H9 (cell line): Measurements from ENCODE around the gene TBC1D9. TPM values are rescaled to one million over a fixed set of nuclear protein-coding genes. Genes with fewer than 3 reads are reported as not detected.

Source experiments
- DNase-seq: peaks from one replicate; pipeline ENCODE4 v3.0.0-alpha.2; 2017
- H2AFZ ChIP-seq: one replicate; pipeline ENCODE4 v1.6.1; 2013; ENCODE audit warnings: mild to moderate bottlenecking, low read length, control low read depth, moderate library complexity
- H2AK5ac ChIP-seq: 2 replicates; pipeline ENCODE4 v1.6.1; 2013; ENCODE audit warnings: low read length, control low read depth, mixed read lengths; ENCODE audit not compliant: insufficient read length
- H2BK120ac ChIP-seq: one replicate; pipeline ENCODE4 v1.6.1; 2013; ENCODE audit warnings: low read depth, mild to moderate bottlenecking, low read length, control low read depth, inconsistent platforms; ENCODE audit not compliant: poor library complexity, severe bottlenecking
- H2BK12ac ChIP-seq: 2 replicates; pipeline ENCODE4 v1.6.1; 2013; ENCODE audit warnings: low read length, control low read depth, mixed read lengths, low read depth; ENCODE audit not compliant: insufficient read length
- H2BK15ac ChIP-seq: 2 replicates; pipeline ENCODE4 v1.6.1; 2013; ENCODE audit warnings: low read depth, low read length, control low read depth
- H2BK20ac ChIP-seq: one replicate; pipeline ENCODE4 v1.6.1; 2013; ENCODE audit warnings: low read depth, mild to moderate bottlenecking, low read length, control low read depth, inconsistent platforms; ENCODE audit not compliant: poor library complexity, severe bottlenecking
- H2BK5ac ChIP-seq: 2 replicates; pipeline ENCODE4 v1.6.1; 2013; ENCODE audit warnings: low read length, control low read depth, mixed read lengths; ENCODE audit not compliant: insufficient read length
- H3K14ac ChIP-seq: 2 replicates; pipeline ENCODE4 v1.6.1; 2013; ENCODE audit warnings: low read length, control low read depth; ENCODE audit not compliant: insufficient read depth
- H3K18ac ChIP-seq: 2 replicates; pipeline ENCODE4 v1.6.1; 2013; ENCODE audit warnings: low read depth, mild to moderate bottlenecking, mixed read lengths, low read length, control low read depth; ENCODE audit not compliant: insufficient read length
- H3K23ac ChIP-seq: 2 replicates; pipeline ENCODE4 v1.6.1; 2013; ENCODE audit warnings: low read length, control low read depth, mixed read lengths, low read depth; ENCODE audit not compliant: insufficient read length
- H3K23me2 ChIP-seq: 2 replicates; pipeline ENCODE4 v1.6.1; 2013; ENCODE audit warnings: low read depth, mild to moderate bottlenecking, mixed read lengths, low read length, control low read depth; ENCODE audit not compliant: insufficient read length, poor library complexity, severe bottlenecking
- H3K27ac ChIP-seq: 2 replicates; pipeline ENCODE4 v1.5.1; 2013; ENCODE audit warnings: low read length, control low read depth, mixed read lengths, low read depth; ENCODE audit not compliant: insufficient read length
- H3K27me3 ChIP-seq: 2 replicates; pipeline ENCODE4 v1.6.1; 2013; ENCODE audit warnings: low read length, control low read depth, inconsistent platforms; ENCODE audit not compliant: insufficient read depth
- H3K4ac ChIP-seq: 2 replicates; pipeline ENCODE4 v1.6.1; 2013; ENCODE audit warnings: low read depth, mild to moderate bottlenecking, control low read depth, inconsistent platforms, low read length, moderate library complexity
- H3K4me1 ChIP-seq: 2 replicates; pipeline ENCODE4 v1.6.1; 2013; ENCODE audit warnings: low read length, control low read depth, inconsistent platforms; ENCODE audit not compliant: insufficient read depth
- H3K4me2 ChIP-seq: 2 replicates; pipeline ENCODE4 v1.6.1; 2013; ENCODE audit warnings: low read length, control low read depth, mixed read lengths; ENCODE audit not compliant: insufficient read length, insufficient read depth
- H3K56ac ChIP-seq: 2 replicates; pipeline ENCODE4 v1.6.1; 2013; ENCODE audit warnings: low read depth, mild to moderate bottlenecking, mixed read lengths, low read length, control low read depth; ENCODE audit not compliant: insufficient read length
- H3K79me1 ChIP-seq: 2 replicates; pipeline ENCODE4 v1.6.1; 2013; ENCODE audit warnings: low read depth, mild to moderate bottlenecking, moderate library complexity, low read length, control low read depth, inconsistent platforms; ENCODE audit not compliant: insufficient read depth, poor library complexity, severe bottlenecking
- H3K79me2 ChIP-seq: 2 replicates; pipeline ENCODE4 v1.6.1; 2013; ENCODE audit warnings: low read length, control low read depth, inconsistent platforms; ENCODE audit not compliant: insufficient read depth
- H3K9ac ChIP-seq: 2 replicates; pipeline ENCODE4 v1.6.1; 2013; ENCODE audit warnings: low read length, control low read depth, mixed read lengths; ENCODE audit not compliant: insufficient read length; ENCODE audit errors: extremely low read depth
- H3K9me3 ChIP-seq: one replicate; pipeline ENCODE4 v1.6.1; 2013; ENCODE audit warnings: low read depth, low read length, inconsistent platforms; ENCODE audit not compliant: control insufficient read depth
- H3T11ph ChIP-seq: one replicate; pipeline ENCODE4 v1.6.1; 2013; ENCODE audit warnings: mild to moderate bottlenecking, low read length, control low read depth, inconsistent platforms
- H4K20me1 ChIP-seq: one replicate; pipeline ENCODE4 v1.6.1; 2013; ENCODE audit not compliant: control insufficient read depth, insufficient read length, insufficient read depth
- H4K5ac ChIP-seq: 2 replicates; pipeline ENCODE4 v1.6.1; 2013; ENCODE audit warnings: low read depth, mild to moderate bottlenecking, mixed read lengths, low read length, control low read depth; ENCODE audit not compliant: insufficient read length
- H4K8ac ChIP-seq: replicated peaks from 2 replicates; pipeline ENCODE4 v1.6.1; 2013; ENCODE audit warnings: low read length, control low read depth, mixed read lengths, low read depth; ENCODE audit not compliant: insufficient read length
- H4K91ac ChIP-seq: 2 replicates; pipeline ENCODE4 v1.6.1; 2013; ENCODE audit warnings: low read depth, mild to moderate bottlenecking, moderate library complexity, mixed read lengths, low read length, control low read depth; ENCODE audit not compliant: insufficient read length
- H3K27ac Mint-ChIP-seq, 3 experiments: 2 replicates in 2 of 3; 3 replicates in 1 of 3; pipeline ENCODE4 v1.8.0; 2020 to 2021; ENCODE audit warnings: mixed read lengths in 3 of 3, mild to moderate bottlenecking in 1 of 3, moderate library complexity in 1 of 3
- H3K27me3 Mint-ChIP-seq: 2 replicates; pipeline ENCODE4 v1.8.0; 2021; ENCODE audit warnings: low read depth, mild to moderate bottlenecking, moderate library complexity, mixed read lengths
- H3K36me3 Mint-ChIP-seq, 3 experiments: 2 replicates in 2 of 3; 3 replicates in 1 of 3; pipeline ENCODE4 v1.8.0; 2020 to 2021; ENCODE audit warnings: low read depth in 3 of 3, mixed read lengths in 3 of 3; ENCODE audit not compliant: insufficient read depth in 1 of 3
- H3K4me1 Mint-ChIP-seq, 2 experiments: 2 replicates each; pipeline ENCODE4 v1.8.0; 2020; ENCODE audit warnings: mixed read lengths in 2 of 2
- H3K4me3 Mint-ChIP-seq, 2 experiments: 2 replicates in 1 of 2; 3 replicates in 1 of 2; pipeline ENCODE4 v1.8.0; 2020 to 2021; ENCODE audit warnings: mild to moderate bottlenecking in 2 of 2, mixed read lengths in 2 of 2, moderate library complexity in 1 of 2
- H3K9me3 Mint-ChIP-seq, 2 experiments: 2 replicates in 1 of 2; 3 replicates in 1 of 2; pipeline ENCODE4 v1.8.0; 2020; ENCODE audit warnings: mild to moderate bottlenecking in 2 of 2, mixed read lengths in 2 of 2, moderate library complexity in 1 of 2
- WGBS: extraction: QIAGEN DNeasy Blood & Tissue Kit; methylation state at CpG from one replicate; pipeline ENCODE4 v1.1.7; 2013; ENCODE audit warnings: missing lambda C conversion rate, low lambda C conversion rate, mixed read lengths; ENCODE audit not compliant: insufficient read length; ENCODE audit errors: extremely low coverage; 5-methylcytosine and 5-hydroxymethylcytosine counted together
- total RNA-seq: library from RNA; stranded (reverse); gene quantifications from 2 replicates; pipeline ENCODE4 v1.2.1, GENCODE V29; 2021
- TF ChIP-seq, protein P1 (sequence below): fragments of 200-600 bp; sonication (generic); conservative IDR thresholded peaks from 3 replicates; pipeline ENCODE4 v1.8.0; 2021; ENCODE audit warnings: antibody characterized with exemption, mild to moderate bottlenecking

TBC1D9 gene
- total RNA-seq, 1 experiment from 2014 or later, result 0.63 TPM

DNA sequence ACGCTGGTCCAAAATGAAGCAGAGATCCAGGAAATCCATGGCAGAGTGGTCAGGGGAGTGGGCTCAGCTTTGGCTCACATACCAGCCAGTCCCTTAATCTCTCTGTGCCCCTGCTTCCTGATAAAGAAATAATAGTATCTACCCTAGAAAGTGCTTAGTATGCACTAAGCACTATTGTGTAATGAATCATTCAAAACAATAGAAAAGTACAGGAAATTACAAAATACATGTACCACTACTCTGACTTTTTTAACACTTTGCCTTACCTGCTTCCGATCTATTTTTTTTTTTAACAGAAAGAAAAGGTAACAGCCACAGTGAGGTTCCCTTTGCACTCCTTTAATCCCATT, 49.9 kb downstream of the TBC1D9 start:
- H4K8ac ChIP-seq, result no peak overlapping the region
- H4K20me1 ChIP-seq, result no peaks in the 10 kb centered on the region
- no peak overlapping the region for H2AK5ac ChIP-seq
- TF ChIP-seq, protein P1, sequence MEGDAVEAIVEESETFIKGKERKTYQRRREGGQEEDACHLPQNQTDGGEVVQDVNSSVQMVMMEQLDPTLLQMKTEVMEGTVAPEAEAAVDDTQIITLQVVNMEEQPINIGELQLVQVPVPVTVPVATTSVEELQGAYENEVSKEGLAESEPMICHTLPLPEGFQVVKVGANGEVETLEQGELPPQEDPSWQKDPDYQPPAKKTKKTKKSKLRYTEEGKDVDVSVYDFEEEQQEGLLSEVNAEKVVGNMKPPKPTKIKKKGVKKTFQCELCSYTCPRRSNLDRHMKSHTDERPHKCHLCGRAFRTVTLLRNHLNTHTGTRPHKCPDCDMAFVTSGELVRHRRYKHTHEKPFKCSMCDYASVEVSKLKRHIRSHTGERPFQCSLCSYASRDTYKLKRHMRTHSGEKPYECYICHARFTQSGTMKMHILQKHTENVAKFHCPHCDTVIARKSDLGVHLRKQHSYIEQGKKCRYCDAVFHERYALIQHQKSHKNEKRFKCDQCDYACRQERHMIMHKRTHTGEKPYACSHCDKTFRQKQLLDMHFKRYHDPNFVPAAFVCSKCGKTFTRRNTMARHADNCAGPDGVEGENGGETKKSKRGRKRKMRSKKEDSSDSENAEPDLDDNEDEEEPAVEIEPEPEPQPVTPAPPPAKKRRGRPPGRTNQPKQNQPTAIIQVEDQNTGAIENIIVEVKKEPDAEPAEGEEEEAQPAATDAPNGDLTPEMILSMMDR, result no peak
- Mint-ChIP-seq H3K9me3 (peaks cover 7 to 18% of the 10 kb centered on the region in 2 experiments; a peak in 4 of 5 replicates), H3K36me3 (peaks cover 0 to 7% (median 5%) of the 10 kb centered on the region in 3 experiments; a peak in 4 of 7 replicates), H3K4me3 (no peak overlapping the region), H3K4me1 (peaks cover 9 to 14% of the 10 kb centered on the region in 2 experiments), H3K27me3 (no peaks in the 10 kb centered on the region; the same call in 1 of the 2 replicates), H3K27ac (no peak overlapping the region; a peak in 1 of 7 replicates)
- no peak overlapping the region for H2BK20ac ChIP-seq
- H3K79me2 ChIP-seq, result no peaks in the 10 kb centered on the region
- no peak overlapping the region for H3K4me2 ChIP-seq
- H3K23me2 ChIP-seq, result no peaks in the 10 kb centered on the region
- no peak overlapping the region for H4K91ac ChIP-seq
- DNase-seq, result no peak
- H3K56ac ChIP-seq, result no peak overlapping the region
- no peaks in the 10 kb centered on the region for H3K79me1 ChIP-seq
- H2BK12ac ChIP-seq, result no peak overlapping the region
- H2AFZ ChIP-seq, result no peak overlapping the region
- no peak overlapping the region for H2BK120ac ChIP-seq
- WGBS, result no CpG with 5 or more reads among the region's 2 CpGs
- H3K27me3 ChIP-seq, result no peaks in the 10 kb centered on the region
- H3T11ph ChIP-seq, result no peak overlapping the region
- H3K27ac ChIP-seq, result no peak overlapping the region
- no peak overlapping the region for H3K23ac ChIP-seq
- H2BK5ac ChIP-seq, result no peak overlapping the region
- H3K9ac ChIP-seq, result no peak overlapping the region
- H3K9me3 ChIP-seq, result no peaks in the 10 kb centered on the region
- no peak overlapping the region for H4K5ac ChIP-seq
- H3K4me1 ChIP-seq, result no peaks in the 10 kb centered on the region
- H3K18ac ChIP-seq, result no peak overlapping the region
- H2BK15ac ChIP-seq, result no peak overlapping the region
- no peak overlapping the region for H3K14ac ChIP-seq
- no peak overlapping the region for H3K4ac ChIP-seq
